Karpas-422 (cell line): ENCODE measurements around the gene ENC1. TPM values are rescaled to one million over a fixed set of nuclear protein-coding genes. Genes with fewer than 3 reads are reported as not detected.

Experiments used
- DNase-seq: peaks from one replicate; pipeline ENCODE4 v3.0.0-alpha.2; 2015
- H2AFZ ChIP-seq: fragments of 200-600 bp; sonication (generic); 2 replicates; pipeline ENCODE4 v1.6.1; 2014; ENCODE audit warnings: antibody characterized with exemption, low read length, mixed read lengths
- H3K27ac ChIP-seq: fragments of 200-600 bp; sonication (generic); 2 replicates; pipeline ENCODE4 v1.5.1; 2014; ENCODE audit warnings: mild to moderate bottlenecking, low read length, moderate library complexity
- H3K27me3 ChIP-seq: fragments of 200-600 bp; sonication (generic); 2 replicates; pipeline ENCODE4 v1.6.1; 2014; ENCODE audit warnings: low read length, mixed read lengths
- H3K36me3 ChIP-seq: fragments of 200-600 bp; sonication (generic); 2 replicates; pipeline ENCODE4 v1.6.1; 2014; ENCODE audit warnings: low read length, mixed read lengths; ENCODE audit not compliant: insufficient read depth
- H3K4me1 ChIP-seq: fragments of 200-600 bp; sonication (generic); 2 replicates; pipeline ENCODE4 v1.6.1; 2014; ENCODE audit warnings: mild to moderate bottlenecking, low read length, mixed read lengths
- H3K4me2 ChIP-seq: fragments of 200-600 bp; sonication (generic); 2 replicates; pipeline ENCODE4 v1.6.1; 2014; ENCODE audit warnings: low read length, low read depth, mild to moderate bottlenecking; ENCODE audit not compliant: poor library complexity, severe bottlenecking
- H3K4me3 ChIP-seq: fragments of 200-600 bp; sonication (generic); 2 replicates; pipeline ENCODE4 v1.5.1; 2014; ENCODE audit warnings: mild to moderate bottlenecking, antibody characterized with exemption, low read length, mixed read lengths
- H3K79me2 ChIP-seq: fragments of 200-600 bp; sonication (generic); 2 replicates; pipeline ENCODE4 v1.6.1; 2014; ENCODE audit warnings: mild to moderate bottlenecking, low read length, mixed read lengths
- H3K9ac ChIP-seq: fragments of 200-600 bp; sonication (generic); 2 replicates; pipeline ENCODE4 v1.6.0; 2014; ENCODE audit warnings: low read length
- H3K9me2 ChIP-seq: fragments of 200-600 bp; sonication (generic), shearing (Covaris generic); replicated peaks from 2 replicates; pipeline ENCODE4 v1.6.0; 2014; ENCODE audit warnings: mild to moderate bottlenecking, low read length, moderate library complexity; ENCODE audit not compliant: insufficient read depth
- H3K9me3 ChIP-seq: fragments of 300-700, 200-600 bp; sonication (generic); 2 replicates; pipeline ENCODE4 v1.6.1; 2014; ENCODE audit warnings: low read length, mixed read lengths
- H4K20me1 ChIP-seq: fragments of 200-600 bp; sonication (generic); 2 replicates; pipeline ENCODE4 v1.6.1; 2014; ENCODE audit warnings: mild to moderate bottlenecking, antibody characterized with exemption, low read length, low read depth; ENCODE audit not compliant: insufficient read depth
- total RNA-seq: library from RNA; depleted of rRNA; stranded (reverse); fragments of >200 nt; shearing (Covaris generic); gene quantifications from 2 replicates; pipeline ENCODE4 v1.2.3, GENCODE V29; 2014; ENCODE audit warnings: low replicate concordance; rRNA removed

ENC1 gene
- total RNA-seq, 1 experiment from 2014 or later, result 0.15 TPM

DNA sequence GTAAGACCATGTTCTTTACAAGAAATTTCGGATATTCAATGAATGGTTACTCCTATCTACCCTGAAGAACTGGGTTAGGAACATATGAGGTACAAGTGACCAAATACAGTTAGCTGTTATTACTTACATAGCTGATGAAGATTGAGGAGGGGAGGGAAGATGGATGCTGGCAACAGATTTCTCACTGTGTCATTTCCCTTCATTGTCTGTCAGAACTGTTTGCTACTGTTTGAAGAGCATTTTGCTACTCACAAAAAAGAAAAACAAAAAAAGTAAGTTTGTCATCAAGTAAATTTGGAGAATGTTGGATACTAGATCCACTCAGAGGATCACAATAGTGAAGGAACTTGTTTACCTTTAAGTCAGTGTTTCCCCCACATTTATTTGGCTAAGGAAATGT, 53.7 kb downstream of the ENC1 start:
- no peak overlapping the region for H3K9ac ChIP-seq

DNA sequence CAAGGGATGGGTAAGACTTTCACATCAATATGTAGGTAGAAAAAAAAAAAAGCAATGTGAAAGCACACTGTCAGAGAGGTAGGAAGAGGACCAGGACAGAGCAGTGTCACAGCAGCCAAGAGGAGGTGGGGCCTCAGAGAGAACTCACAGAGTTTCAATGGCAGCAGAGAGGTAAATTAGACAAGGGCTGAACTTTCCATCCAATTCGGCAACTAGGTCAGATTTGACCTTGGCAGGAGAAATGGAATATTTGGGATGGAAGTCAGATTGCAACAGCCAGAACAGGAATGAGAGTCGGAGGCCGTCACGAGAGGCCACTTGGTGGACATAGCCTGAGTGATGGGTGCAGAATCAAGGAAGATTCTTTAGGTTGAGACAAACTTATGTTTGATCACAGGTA, 57.7 kb downstream of the ENC1 start:
- no peaks in the 10 kb centered on the region for H3K4me1 ChIP-seq
- no peaks in the 10 kb centered on the region for H3K9me2 ChIP-seq
- no peaks in the 10 kb centered on the region for H3K9me3 ChIP-seq

More for the DNA sequence above, 53.7 kb downstream of the ENC1 start:
- Histone ChIP-seq H3K79me2 (no peaks in the 10 kb centered on the region), H3K27me3 (no peaks in the 10 kb centered on the region), H3K9me3 (no peaks in the 10 kb centered on the region), H3K4me1 (no peaks in the 10 kb centered on the region), H3K36me3 (no peaks in the 10 kb centered on the region), H3K27ac (no peak overlapping the region), H4K20me1 (no peaks in the 10 kb centered on the region), H3K4me2 (no peak overlapping the region), H3K9me2 (no peaks in the 10 kb centered on the region), H3K4me3 (no peak overlapping the region), H2AFZ (no peak overlapping the region)
- DNase-seq, result no peak

DNA sequence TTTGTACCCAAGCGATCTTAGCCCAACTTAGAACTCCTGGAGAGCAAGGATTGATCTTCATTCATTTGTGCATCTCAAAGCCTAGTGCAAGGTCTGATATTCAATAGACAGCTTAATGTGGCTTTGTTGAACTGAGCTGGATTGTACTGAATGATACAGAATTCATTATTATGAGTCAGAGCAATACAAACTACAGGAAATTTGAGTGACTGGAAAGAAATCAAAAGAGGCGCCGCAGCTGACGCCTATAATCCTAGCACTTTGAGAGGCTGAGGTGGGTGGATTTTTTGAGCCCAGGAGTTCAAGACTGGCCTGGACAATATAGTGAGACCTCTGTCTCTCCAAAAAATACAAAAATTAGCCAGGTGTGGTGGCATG, 58.6 kb downstream of the ENC1 start:
- H4K20me1 ChIP-seq, result no peaks in the 10 kb centered on the region
- no peak overlapping the region for H3K9ac ChIP-seq
- H3K9me3 ChIP-seq, result no peaks in the 10 kb centered on the region
- no peak for DNase-seq
- no peaks in the 10 kb centered on the region for H3K4me1 ChIP-seq
- H3K27me3 ChIP-seq, result no peaks in the 10 kb centered on the region
- H3K4me3 ChIP-seq, result no peak overlapping the region
- no peaks in the 10 kb centered on the region for H3K36me3 ChIP-seq
- no peak overlapping the region for H2AFZ ChIP-seq
- H3K9me2 ChIP-seq, result no peaks in the 10 kb centered on the region
- no peak overlapping the region for H3K4me2 ChIP-seq
- no peaks in the 10 kb centered on the region for H3K79me2 ChIP-seq
- H3K27ac ChIP-seq, result no peak overlapping the region

More for the DNA sequence above, 57.7 kb downstream of the ENC1 start:
- no peak overlapping the region for H2AFZ ChIP-seq
- no peak overlapping the region for H3K9ac ChIP-seq
- no peaks in the 10 kb centered on the region for H4K20me1 ChIP-seq
- no peaks in the 10 kb centered on the region for H3K36me3 ChIP-seq
- no peaks in the 10 kb centered on the region for H3K79me2 ChIP-seq
- no peak overlapping the region for H3K4me2 ChIP-seq
- H3K27ac ChIP-seq, result no peak overlapping the region
- no peaks in the 10 kb centered on the region for H3K27me3 ChIP-seq
- no peak overlapping the region for H3K4me3 ChIP-seq
- DNase-seq, result no peak

DNA sequence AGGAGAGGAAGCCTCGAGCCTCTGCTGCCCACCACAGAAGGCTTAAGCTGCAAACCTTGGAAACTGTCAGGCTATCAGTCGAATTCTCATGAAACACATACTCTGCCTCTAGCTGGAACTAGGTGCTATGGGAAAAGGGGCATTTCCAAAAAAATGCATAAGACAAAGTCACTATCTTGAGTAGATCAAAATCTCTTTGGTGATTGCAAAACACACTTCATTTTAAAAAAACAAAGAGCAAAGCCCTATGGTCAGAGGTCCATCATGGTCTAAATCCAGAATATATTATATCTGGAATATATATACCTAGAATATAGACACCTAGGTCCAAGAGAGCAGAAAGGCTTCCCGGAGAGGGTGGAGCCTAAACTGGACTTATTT, 59.8 kb downstream of the ENC1 start:
- Histone ChIP-seq H3K4me2 (no peak overlapping the region), H3K79me2 (no peaks in the 10 kb centered on the region), H3K4me1 (no peaks in the 10 kb centered on the region), H3K36me3 (no peaks in the 10 kb centered on the region), H4K20me1 (no peaks in the 10 kb centered on the region), H3K27me3 (no peaks in the 10 kb centered on the region), H2AFZ (no peak overlapping the region), H3K9me3 (no peaks in the 10 kb centered on the region), H3K27ac (no peak overlapping the region), H3K9ac (no peak overlapping the region), H3K9me2 (no peaks in the 10 kb centered on the region), H3K4me3 (no peak overlapping the region)
- no peak for DNase-seq

DNA sequence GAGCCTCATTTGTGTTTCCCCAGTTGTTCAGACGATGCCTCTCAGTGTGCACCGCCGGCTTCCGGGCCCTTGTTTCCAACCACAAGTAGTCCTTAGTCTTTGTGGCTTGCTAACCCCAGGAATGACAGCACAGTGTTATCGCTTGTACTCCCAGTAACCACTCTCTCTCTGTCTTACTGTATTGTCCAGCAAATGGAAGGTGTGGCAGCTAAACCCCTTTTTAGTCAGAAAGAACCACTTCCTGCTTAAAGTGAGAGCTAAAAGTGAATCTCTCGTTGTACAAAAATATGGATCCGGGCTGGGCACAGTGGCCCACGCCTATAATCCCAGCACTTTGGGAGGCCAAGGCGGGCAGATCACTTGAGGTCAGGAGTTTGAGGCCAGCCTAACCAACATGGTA, 61.3 kb downstream of the ENC1 start:
- DNase-seq, result no peak
- H3K9me3 ChIP-seq, result no peaks in the 10 kb centered on the region
- no peak overlapping the region for H3K9ac ChIP-seq
- no peaks in the 10 kb centered on the region for H3K27me3 ChIP-seq
- no peaks in the 10 kb centered on the region for H3K79me2 ChIP-seq
- H3K4me1 ChIP-seq, result no peaks in the 10 kb centered on the region
- H3K4me3 ChIP-seq, result no peak overlapping the region
- no peaks in the 10 kb centered on the region for H4K20me1 ChIP-seq
- H3K36me3 ChIP-seq, result no peaks in the 10 kb centered on the region
- no peak overlapping the region for H2AFZ ChIP-seq
- H3K27ac ChIP-seq, result no peak overlapping the region
- no peak overlapping the region for H3K4me2 ChIP-seq
- H3K9me2 ChIP-seq, result no peaks in the 10 kb centered on the region

DNA sequence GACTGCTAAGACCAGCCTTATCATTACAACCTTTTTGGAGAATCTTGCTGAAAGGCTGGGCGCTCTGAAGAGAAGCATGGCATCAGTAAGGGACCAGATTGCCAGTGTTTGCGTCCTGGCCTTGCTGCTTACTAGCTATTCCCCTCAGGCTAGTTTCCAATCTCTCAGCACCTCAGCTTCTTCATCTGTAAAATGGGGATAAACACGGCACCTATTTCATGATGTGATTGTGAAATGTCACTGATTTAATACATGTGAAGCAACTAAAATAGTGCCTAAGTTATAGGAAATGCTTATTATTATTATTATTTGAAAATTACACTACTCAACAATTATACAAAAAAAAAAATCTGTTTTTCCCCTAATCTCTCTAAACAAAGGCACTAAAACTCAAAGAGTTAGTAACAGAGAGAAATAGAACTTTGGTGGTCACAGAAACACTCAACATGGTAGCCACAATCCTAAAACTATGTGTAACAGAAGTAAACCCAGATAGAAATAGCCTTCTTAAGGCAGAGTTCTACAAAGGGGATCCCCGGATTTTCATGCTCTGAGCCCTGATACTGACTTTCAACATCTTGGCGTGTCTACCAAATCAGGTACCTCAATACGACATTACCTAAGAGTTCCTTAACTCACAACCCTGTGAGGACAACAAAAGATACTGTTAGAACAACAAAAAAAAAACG, 62.0 kb downstream of the ENC1 start:
- Histone ChIP-seq H3K9ac (no peak overlapping the region), H3K36me3 (no peaks in the 10 kb centered on the region), H2AFZ (no peak overlapping the region), H3K27me3 (no peaks in the 10 kb centered on the region), H3K4me1 (no peaks in the 10 kb centered on the region), H3K9me3 (no peaks in the 10 kb centered on the region), H3K4me3 (no peak overlapping the region), H3K4me2 (no peak overlapping the region), H3K9me2 (no peaks in the 10 kb centered on the region), H4K20me1 (no peaks in the 10 kb centered on the region), H3K79me2 (no peaks in the 10 kb centered on the region), H3K27ac (no peak overlapping the region)
- DNase-seq, result no peak

Other genes with a start within 250 kb of the ENC1 start
- 70.2 and 74.3 TPM in 2 replicates for gene HEXB, start 44.5 kb upstream of the ENC1 start, total RNA-seq
- 33.4 and 44.5 TPM in 2 replicates for gene GFM2, start 126.4 kb upstream of the ENC1 start, total RNA-seq
- 117 and 131 TPM in 2 replicates for gene NSA2, start 126.5 kb upstream of the ENC1 start, total RNA-seq
- not detected in 2 replicates for gene FAM169A, start 225.7 kb upstream of the ENC1 start, total RNA-seq